ENCODE data around the gene ZNF605. TPM values are rescaled to one million over a fixed set of nuclear protein-coding genes. Genes with fewer than 3 reads are reported as not detected.
"Not testable (repeated sequence)": the region's sequence is repeated elsewhere in the genome, so short reads cannot be mapped to it uniquely, and the experiment has no call there.

Gene ZNF605
- total RNA-seq, 1 experiment from 2014 or later: 20.6 TPM

- in situ Hi-C loops (cut with HindIII; ENCODE audit: low pct_unique_long_range_greater_than_20kb, low sequenced_read_pairs) (no loop called here), intact Hi-C loops (cut with micrococcal nuclease; ENCODE audit: unreplicated experiment) (no loop called here)
- Histone ChIP-seq H3K36me3 (ENCODE audit: control insufficient read depth, insufficient read depth, low read length) (0 out of 2 replicates have a peak, but pooled peaks cover 2% of the 10 kb centered on the region), H3K4me3 (ENCODE audit: low read depth in 2 of 2, low read length in 2 of 2) (no peak overlapping the region), H3K9me3 (ENCODE audit: control insufficient read depth, insufficient read depth, low read depth, low read length) (peaks cover 5% of the 10 kb centered on the region; the same call in 1 of the 2 replicates), H3K27me3 (ENCODE audit: control insufficient read depth, insufficient read depth, low read length) (no peaks in the 10 kb centered on the region), H3K27ac (ENCODE audit: low read length) (no peak overlapping the region), H3K4me1 (ENCODE audit: control insufficient read depth, insufficient read depth, low read length) (no peaks in the 10 kb centered on the region)
- ChIA-PET POLR2A (no interaction called here), CTCF (no interaction called here)
- DNase-seq (ENCODE audit: low read depth, low spot score): no peak
- no peak for TF ChIP-seq REST (IDR thresholded peaks at IDR 0.05; ENCODE audit: insufficient read depth in 1 of 2, low read depth in 2 of 2, low read length in 1 of 2)
- no peak for TF ChIP-seq TCF7L2 (IDR thresholded peaks at IDR 0.05; ENCODE audit: low read depth, low read length)
- TF ChIP-seq SIN3A (IDR thresholded peaks at IDR 0.05; ENCODE audit: borderline replicate concordance, insufficient read depth, low read depth, low read length): no peak
- TF ChIP-seq CTCF (IDR thresholded peaks at IDR 0.05): no peak
- TF ChIP-seq POLR2AphosphoS5 (IDR thresholded peaks at IDR 0.05; ENCODE audit: low read depth, low read length): no peak
- no TSS peak for BruUV-seq (replicated peaks)
- ATAC-seq: no peak
Measured at GRCh38 chr12:132881818-132882217, 74.3 kb downstream of the ZNF605 start.

GRCh38 chr12:132874620-132875019, 81.5 kb downstream of the ZNF605 start:
- in situ Hi-C loops (cut with HindIII; ENCODE audit: low pct_unique_long_range_greater_than_20kb, low sequenced_read_pairs); intact Hi-C loops (cut with micrococcal nuclease; ENCODE audit: unreplicated experiment); H3K9me3 ChIP-seq (ENCODE audit: control insufficient read depth, insufficient read depth, low read depth, low read length); CTCF ChIA-PET; H3K4me3 ChIP-seq (ENCODE audit: low read depth in 2 of 2, low read length in 2 of 2); H3K36me3 ChIP-seq (ENCODE audit: control insufficient read depth, insufficient read depth, low read length); H3K27me3 ChIP-seq (ENCODE audit: control insufficient read depth, insufficient read depth, low read length); H3K27ac ChIP-seq (ENCODE audit: low read length); POLR2A ChIA-PET; BruUV-seq (replicated peaks); ATAC-seq; H3K4me1 ChIP-seq (ENCODE audit: control insufficient read depth, insufficient read depth, low read length); DNase-seq (ENCODE audit: low read depth, low spot score): not testable (repeated sequence)

- DNase-seq (ENCODE audit: low read depth, low spot score) (no peak), ATAC-seq (no peak)
- Histone ChIP-seq H3K27me3 (ENCODE audit: control insufficient read depth, insufficient read depth, low read length) (no peaks in the 10 kb centered on the region), H3K4me1 (ENCODE audit: control insufficient read depth, insufficient read depth, low read length) (no peaks in the 10 kb centered on the region), H3K27ac (ENCODE audit: low read length) (no peak overlapping the region), H3K36me3 (ENCODE audit: control insufficient read depth, insufficient read depth, low read length) (peaks cover 6% of the 10 kb centered on the region; the same call in 1 of the 2 replicates), H3K4me3 (ENCODE audit: low read depth in 2 of 2, low read length in 2 of 2) (no peak overlapping the region), H3K9me3 (ENCODE audit: control insufficient read depth, insufficient read depth, low read depth, low read length) (no peaks in the 10 kb centered on the region)
- TF ChIP-seq TCF7L2 (IDR thresholded peaks at IDR 0.05; ENCODE audit: low read depth, low read length) (no peak), REST (IDR thresholded peaks at IDR 0.05; ENCODE audit: insufficient read depth in 1 of 2, low read depth in 2 of 2, low read length in 1 of 2) (no peak), CTCF (IDR thresholded peaks at IDR 0.05) (no peak), POLR2AphosphoS5 (IDR thresholded peaks at IDR 0.05; ENCODE audit: low read depth, low read length) (no peak), SIN3A (IDR thresholded peaks at IDR 0.05; ENCODE audit: borderline replicate concordance, insufficient read depth, low read depth, low read length) (no peak)
- CTCF ChIA-PET: no interaction called here
- POLR2A ChIA-PET: no interaction called here
- BruUV-seq (replicated peaks): no TSS peak
- intact Hi-C loops (cut with micrococcal nuclease; ENCODE audit: unreplicated experiment): no loop called here
- in situ Hi-C loops (cut with HindIII; ENCODE audit: low pct_unique_long_range_greater_than_20kb, low sequenced_read_pairs): no loop called here
Measured at GRCh38 chr12:132874175-132874574, 81.9 kb downstream of the ZNF605 start.

Data from Panc1 (cell line).